Midbrain (tissue), 1 donor: ENCODE measurements around the gene L3MBTL4.
"Not testable (repeated sequence)": the region's sequence is repeated elsewhere in the genome, so short reads cannot be mapped to it uniquely, and the experiment has no call there.

ENCODE experiments used
- DNase-seq: peaks from one replicate; lab custom pipeline; 2025; lab: John Stamatoyannopoulos, UW

Gene L3MBTL4

GRCh38 chr18:6185782-6186181 is 228.9 kb downstream of the L3MBTL4 start:
- DNase-seq: not testable (repeated sequence)

GRCh38 chr18:6174983-6175745 is 239.5 kb downstream of the L3MBTL4 start:
- no peak for DNase-seq

DNA sequence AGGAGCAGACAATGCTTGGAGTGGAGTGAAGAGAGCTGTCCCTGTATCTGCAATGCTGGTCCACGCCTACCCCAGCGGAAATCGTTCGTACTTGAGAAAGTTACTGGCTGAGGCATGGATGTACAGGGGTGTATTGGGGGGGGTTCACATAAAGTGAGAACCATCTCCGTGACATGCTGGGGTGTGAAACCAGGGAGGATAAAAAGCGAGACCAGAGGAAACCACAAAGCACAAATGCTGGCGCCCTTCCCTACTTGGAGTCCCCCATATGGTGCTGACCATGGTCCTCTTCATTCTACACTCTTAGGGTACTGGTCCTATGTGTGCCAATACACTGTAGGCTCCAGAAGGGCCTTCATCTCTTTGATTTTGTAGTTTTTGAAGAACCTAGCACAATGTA is 244.1 kb downstream of the L3MBTL4 start:
- no peak for DNase-seq

- no peak for DNase-seq
Measured at GRCh38 chr18:6161549-6161948, 253.2 kb downstream of the L3MBTL4 start.

- DNase-seq: no peak
Measured at GRCh38 chr18:6159426-6159825, 255.3 kb downstream of the L3MBTL4 start.

DNA sequence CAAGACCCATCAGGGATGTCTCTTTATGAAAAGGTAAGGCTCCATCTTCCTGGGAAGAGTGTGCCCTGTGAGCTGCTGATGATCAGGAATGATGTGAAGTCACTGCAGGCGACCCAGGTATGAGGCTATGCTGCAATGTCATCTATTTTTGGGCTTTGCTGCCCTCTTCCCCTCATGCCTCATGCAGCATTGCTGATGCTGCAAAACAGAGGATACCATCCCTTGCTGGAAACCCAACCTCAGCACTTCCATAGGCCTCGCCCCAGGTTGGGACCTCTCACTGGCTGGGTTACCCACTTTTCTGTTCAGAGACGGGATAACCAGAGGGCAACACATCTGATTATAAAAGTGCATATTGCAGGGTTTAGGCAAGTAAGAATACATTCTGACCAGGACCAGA is 255.8 kb downstream of the L3MBTL4 start:
- DNase-seq: no peak

GRCh38 chr18:6156446-6156845 is 258.3 kb downstream of the L3MBTL4 start:
- DNase-seq: no peak

DNA sequence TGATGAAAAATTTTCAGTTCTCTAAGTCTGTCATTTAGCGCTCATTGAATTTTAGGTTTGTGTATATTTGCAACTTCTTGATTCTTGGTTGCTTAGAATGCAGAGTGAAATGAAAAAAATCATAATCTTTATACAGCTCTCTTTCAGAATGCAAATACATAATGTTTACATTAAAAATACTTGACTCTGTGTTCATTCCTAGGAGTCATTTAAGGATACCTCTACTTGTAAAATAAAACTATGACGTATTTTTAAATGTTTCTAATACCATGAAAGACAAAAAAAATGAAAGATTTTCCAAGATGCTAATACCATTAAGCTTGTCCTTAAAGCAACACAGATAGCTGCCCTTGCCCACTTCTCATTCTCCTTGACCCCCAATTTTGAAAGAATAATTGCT is 259.0 kb downstream of the L3MBTL4 start:
- DNase-seq: no peak

GRCh38 chr18:6150430-6150829 is 264.3 kb downstream of the L3MBTL4 start:
- DNase-seq: no peak

DNA sequence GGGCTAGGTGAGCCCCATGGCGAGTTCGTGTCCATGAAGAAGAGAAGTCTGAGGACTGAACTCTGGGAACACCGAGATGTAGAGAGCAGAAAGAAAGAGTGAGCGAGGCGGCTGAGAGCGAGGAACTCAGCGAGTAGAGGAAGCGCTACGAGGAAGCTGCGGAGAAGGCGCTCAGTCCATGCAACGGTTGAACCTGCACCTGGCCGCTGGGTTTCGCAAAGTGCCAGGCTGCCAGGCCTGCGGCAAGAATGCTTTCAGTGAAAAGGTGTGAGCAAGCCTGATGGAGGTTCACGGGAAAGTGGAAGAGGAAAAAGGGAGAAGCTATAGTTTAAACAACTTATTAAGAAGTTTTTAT is 268.4 kb downstream of the L3MBTL4 start:
- no peak for DNase-seq

DNA sequence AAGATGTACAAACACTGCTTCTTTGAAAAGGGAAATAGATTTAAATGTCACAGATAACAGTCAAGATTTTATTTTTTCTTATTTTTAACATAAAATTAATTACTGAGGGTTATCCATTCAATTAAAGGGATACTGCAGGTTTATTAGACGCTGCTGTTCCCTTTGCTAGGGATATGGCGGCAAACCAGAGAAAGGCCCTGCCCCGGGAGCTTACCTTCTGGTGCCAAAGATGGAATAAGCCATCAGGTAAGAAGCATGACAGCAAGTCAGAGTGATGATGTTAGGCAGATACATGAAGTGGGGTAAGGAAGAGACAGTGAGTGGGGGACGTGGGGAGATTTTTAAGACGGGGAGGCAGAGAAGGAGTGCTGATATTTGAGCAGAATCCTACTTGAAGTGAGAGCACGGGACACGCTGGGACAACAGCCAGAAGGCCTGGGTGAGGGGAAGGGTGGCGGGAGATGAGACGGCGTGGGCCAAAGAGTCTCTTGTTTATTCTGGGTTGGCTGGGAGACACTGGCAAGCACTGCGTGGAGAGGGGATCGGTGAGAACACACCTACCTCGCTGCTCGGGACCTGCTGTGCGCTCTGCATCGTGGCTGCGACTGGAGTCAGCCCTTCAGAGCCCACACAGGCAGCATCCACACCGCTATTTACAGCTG is 268.9 kb downstream of the L3MBTL4 start:
- DNase-seq: no peak

DNA sequence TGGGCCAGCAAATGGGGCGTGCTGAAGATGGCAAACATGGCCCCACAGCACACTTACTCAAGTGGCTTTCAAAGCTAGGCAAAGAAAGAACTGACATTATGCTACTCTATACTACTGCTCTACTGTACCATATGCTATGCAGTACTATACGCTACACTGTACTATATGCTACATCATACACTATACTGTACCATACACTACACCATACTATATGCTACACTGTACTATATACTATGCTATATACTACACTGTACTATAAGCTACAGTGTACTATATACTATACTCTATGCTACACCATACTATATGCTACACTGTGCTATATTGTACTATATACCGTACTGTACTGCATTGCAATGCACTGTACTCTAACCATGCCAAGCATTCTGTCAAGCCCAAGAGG is 275.7 kb downstream of the L3MBTL4 start:
- no peak for DNase-seq

GRCh38 chr18:6135901-6136300 is 278.8 kb downstream of the L3MBTL4 start:
- DNase-seq: not testable (repeated sequence)

DNA sequence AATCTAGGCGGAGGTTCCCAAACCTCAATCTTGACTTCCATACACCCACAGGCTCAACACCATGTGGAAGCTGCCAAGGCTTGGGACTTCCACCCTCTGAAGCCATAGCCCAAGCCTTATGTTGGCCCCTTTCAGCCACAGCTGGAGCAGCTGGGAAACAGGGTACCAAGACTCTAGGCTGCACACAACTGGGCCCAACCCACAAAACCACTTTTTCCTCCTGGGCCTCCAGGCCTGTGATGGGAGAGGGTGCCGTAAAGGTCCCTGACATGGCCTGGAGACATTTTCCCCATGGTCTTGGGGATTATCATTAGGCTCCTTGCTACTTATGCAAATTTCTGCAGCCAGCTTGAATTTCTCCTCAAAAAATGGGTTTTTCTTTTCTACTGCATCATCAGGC is 279.7 kb downstream of the L3MBTL4 start:
- DNase-seq: not testable (repeated sequence)

GRCh38 chr18:6132751-6133368 is 281.9 kb downstream of the L3MBTL4 start:
- no peak for DNase-seq

- DNase-seq: no peak
Measured at GRCh38 chr18:6120820-6121279, 293.9 kb downstream of the L3MBTL4 start.

DNA sequence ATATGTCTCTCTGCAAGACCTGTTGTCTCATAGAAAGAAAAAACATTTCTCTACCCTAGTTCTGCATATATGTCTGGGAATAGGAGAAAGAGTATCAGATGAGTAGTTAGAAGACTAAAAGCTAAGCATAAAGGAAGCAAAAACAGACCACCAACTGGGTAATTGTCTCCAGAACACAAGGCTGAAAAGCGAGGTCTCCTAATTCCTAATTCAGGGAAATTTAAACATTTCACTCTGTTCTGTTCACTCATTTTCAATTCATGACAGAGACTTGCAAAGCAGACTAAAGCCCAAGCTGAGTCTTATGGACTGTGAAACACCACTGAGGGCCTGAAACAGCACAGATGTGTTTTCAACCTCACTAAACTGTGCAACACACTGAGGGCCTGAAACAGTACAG is 294.9 kb downstream of the L3MBTL4 start:
- DNase-seq: no peak

GRCh38 chr18:6118080-6118479 is 296.6 kb downstream of the L3MBTL4 start:
- DNase-seq: no peak

GRCh38 chr18:6115710-6116109 is 299.0 kb downstream of the L3MBTL4 start:
- DNase-seq: no peak

DNA sequence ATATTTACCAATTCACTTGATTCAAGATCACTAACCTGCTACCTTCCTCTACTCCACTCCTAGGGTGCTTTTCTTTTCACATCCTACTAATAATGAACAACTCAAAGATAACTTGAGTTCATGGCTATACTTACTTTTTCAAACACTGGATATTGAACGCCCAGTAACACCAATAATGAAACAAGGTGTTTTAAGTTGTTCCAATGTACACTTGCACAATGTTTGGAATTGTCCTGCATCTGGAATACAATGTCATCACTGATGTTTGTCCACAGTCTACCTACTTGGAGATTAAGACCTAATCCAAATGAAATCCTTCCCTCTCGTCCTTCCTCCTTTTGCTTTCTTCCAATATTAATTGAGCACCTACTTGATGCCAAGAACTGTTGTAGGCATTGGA is 301.1 kb downstream of the L3MBTL4 start:
- no peak for DNase-seq

- no peak for DNase-seq
Measured at GRCh38 chr18:6111726-6112125, 303.0 kb downstream of the L3MBTL4 start.

GRCh38 chr18:6109743-6110142 is 305.0 kb downstream of the L3MBTL4 start:
- DNase-seq: no peak

GRCh38 chr18:6107794-6108193 is 306.9 kb downstream of the L3MBTL4 start:
- no peak for DNase-seq
